Gastroesophageal sphincter (tissue), 4 donors: ENCODE measurements around the gene BAG5. TPM values are rescaled to one million over a fixed set of nuclear protein-coding genes. Genes with fewer than 3 reads are reported as not detected.

ENCODE experiments used
- ATAC-seq: fragments of 150-250 bp; one replicate; pipeline ENCODE4 v1.9.1; 2016; ENCODE audit warnings: mild to moderate bottlenecking, moderate library complexity
- H3K27ac ChIP-seq, 4 donors: fragments of 200-600 bp; sonication (generic) in 3 of 4; 1 replicate in 3 of 4; 2 replicates in 1 of 4; pipeline ENCODE4 v1.5.1; 2016 to 2019
- H3K27me3 ChIP-seq: fragments of 200-600 bp; sonication (generic); one replicate; pipeline ENCODE4 v1.5.1; 2019
- H3K36me3 ChIP-seq, 2 donors: fragments of 200-600 bp; sonication (generic); one replicate each; pipeline ENCODE4 v1.5.1; 2019; ENCODE audit warnings: control low read depth in 1 of 2
- H3K4me1 ChIP-seq, 3 donors: fragments of 200-600 bp; sonication (generic); 1 replicate in 2 of 3; 2 replicates in 1 of 3; pipeline ENCODE4 v1.5.1; 2016 to 2019; ENCODE audit warnings: control low read depth in 2 of 3
- H3K4me3 ChIP-seq, 2 donors: fragments of 200-600 bp; sonication (generic); one replicate each; pipeline ENCODE4 v1.5.1; 2019; ENCODE audit warnings: mild to moderate bottlenecking in 1 of 2, moderate library complexity in 1 of 2
- H3K9me3 ChIP-seq, 3 donors: fragments of 200-600 bp; sonication (generic); one replicate each; pipeline ENCODE4 v1.5.1; 2017 to 2019; ENCODE audit warnings: control low read depth in 2 of 3
- EP300 ChIP-seq: sonication (generic); formaldehyde crosslinking; IDR thresholded peaks from one replicate; pipeline ENCODE4 v1.6.1; 2017; ENCODE audit warnings: antibody characterized with exemption, mild to moderate bottlenecking
- POLR2A ChIP-seq, 2 donors: fragments of 450-650 bp; IDR thresholded peaks; one replicate each; pipeline ENCODE4 v1.6.1; 2017; ENCODE audit warnings: antibody characterized with exemption in 2 of 2, mild to moderate bottlenecking in 2 of 2, moderate library complexity in 1 of 2
- POLR2AphosphoS5 ChIP-seq: sonication (generic); formaldehyde crosslinking; IDR thresholded peaks from one replicate; pipeline ENCODE4 v1.6.1; 2017; ENCODE audit warnings: antibody characterized with exemption
- WGBS, 2 donors: methylation state at CpG; one replicate each; pipeline ENCODE4 v1.1.5; 2018; ENCODE audit warnings: low coverage in 1 of 2; 5-methylcytosine and 5-hydroxymethylcytosine counted together
- total RNA-seq, 4 donors: library from RNA; depleted of rRNA; stranded (reverse); fragments of >200 nt; gene quantifications; one replicate each; pipeline ENCODE4 v1.1.0, GENCODE V29; 2016
- TF ChIP-seq, protein P1 (sequence below), 4 experiments: fragments of 200-600 bp in 2 of 4; fragments of 450-650 bp in 2 of 4; sonication (generic) in 1 of 4; IDR thresholded peaks; one replicate each; pipeline ENCODE4 v1.5.1; 2017 to 2019; ENCODE audit warnings: antibody characterized with exemption in 4 of 4, mild to moderate bottlenecking in 2 of 4, moderate library complexity in 2 of 4

The BAG5 gene
- total RNA-seq, 4 donors from 2014 or later = 31.1 to 41.3 (median 38.5) TPM

GRCh38 chr14:103568952-103569351, 6.5 kb upstream of the BAG5 start:
- no peak for TF ChIP-seq EP300
- no peak for TF ChIP-seq POLR2A (IDR thresholded peaks at IDR 0.05)
- TF ChIP-seq POLR2AphosphoS5 = no peak
- TF ChIP-seq, protein P1, sequence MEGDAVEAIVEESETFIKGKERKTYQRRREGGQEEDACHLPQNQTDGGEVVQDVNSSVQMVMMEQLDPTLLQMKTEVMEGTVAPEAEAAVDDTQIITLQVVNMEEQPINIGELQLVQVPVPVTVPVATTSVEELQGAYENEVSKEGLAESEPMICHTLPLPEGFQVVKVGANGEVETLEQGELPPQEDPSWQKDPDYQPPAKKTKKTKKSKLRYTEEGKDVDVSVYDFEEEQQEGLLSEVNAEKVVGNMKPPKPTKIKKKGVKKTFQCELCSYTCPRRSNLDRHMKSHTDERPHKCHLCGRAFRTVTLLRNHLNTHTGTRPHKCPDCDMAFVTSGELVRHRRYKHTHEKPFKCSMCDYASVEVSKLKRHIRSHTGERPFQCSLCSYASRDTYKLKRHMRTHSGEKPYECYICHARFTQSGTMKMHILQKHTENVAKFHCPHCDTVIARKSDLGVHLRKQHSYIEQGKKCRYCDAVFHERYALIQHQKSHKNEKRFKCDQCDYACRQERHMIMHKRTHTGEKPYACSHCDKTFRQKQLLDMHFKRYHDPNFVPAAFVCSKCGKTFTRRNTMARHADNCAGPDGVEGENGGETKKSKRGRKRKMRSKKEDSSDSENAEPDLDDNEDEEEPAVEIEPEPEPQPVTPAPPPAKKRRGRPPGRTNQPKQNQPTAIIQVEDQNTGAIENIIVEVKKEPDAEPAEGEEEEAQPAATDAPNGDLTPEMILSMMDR (IDR thresholded peaks at IDR 0.05) = no peak
- WGBS, 2 donors = 54% methylated on average over 4 of the region's 8 CpGs; no CpG with 5 or more reads in 1 of the 2 donors

DNA sequence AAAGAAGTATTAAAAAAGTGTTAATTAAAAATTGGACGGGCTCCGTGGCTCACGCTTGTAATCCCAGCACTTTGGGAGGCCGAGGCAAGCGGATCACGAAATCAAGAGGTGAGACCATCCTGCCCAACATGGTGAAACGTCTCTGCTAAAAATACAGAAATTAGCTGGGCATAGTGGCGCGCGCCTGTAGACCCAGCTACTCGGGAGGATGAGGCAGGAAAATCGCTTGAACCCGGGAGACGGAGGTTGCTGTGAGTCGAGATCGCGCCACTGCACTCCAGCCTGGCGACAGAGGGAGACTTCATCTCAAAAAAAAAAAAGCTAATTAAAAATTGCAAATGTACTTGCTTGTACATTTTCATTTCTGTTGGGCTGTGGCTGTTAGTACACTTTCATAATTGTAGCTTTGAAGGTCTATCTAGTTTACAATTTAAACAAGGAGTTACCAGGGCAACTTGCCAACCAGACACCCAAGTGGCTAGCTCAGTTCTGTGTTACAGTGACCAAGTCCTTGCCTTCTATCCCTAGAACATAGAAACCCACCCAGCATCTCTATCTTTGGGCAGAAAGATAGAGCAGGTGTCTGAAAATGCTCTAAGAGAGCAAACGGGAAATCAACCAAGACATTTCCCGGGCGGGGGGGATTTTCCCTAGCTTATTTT, 1.5 kb upstream of the BAG5 start:
- no peak for ATAC-seq

More at GRCh38 chr14:103568952-103569351, 6.5 kb upstream of the BAG5 start:
- Histone ChIP-seq H3K27me3 (no peaks in the 10 kb centered on the region), H3K27ac (no peak overlapping the region), H3K36me3 (peaks cover 0 to 15% of the 10 kb centered on the region in 2 donors), H3K4me1 (peaks cover 0 to 89% (median 17%) of the 10 kb centered on the region in 3 donors), H3K4me3 (no peak overlapping the region), H3K9me3 (no peaks in the 10 kb centered on the region)
- no peak for ATAC-seq

GRCh38 chr14:103563226-103563620, 766 bp upstream of the BAG5 start:
- no peak for ATAC-seq

More for the DNA sequence above, 1.5 kb upstream of the BAG5 start:
- H3K9me3 ChIP-seq = no peaks in the 10 kb centered on the region
- TF ChIP-seq, protein P1 (IDR thresholded peaks at IDR 0.05) = no peak
- no peak for TF ChIP-seq EP300
- TF ChIP-seq POLR2A (IDR thresholded peaks at IDR 0.05) = no peak
- TF ChIP-seq POLR2AphosphoS5 = no peak
- H3K27ac ChIP-seq = peak overlapping the region in 3 of 4 donors; percentile 89 to 99 (median 99)
- H3K4me3 ChIP-seq = peak overlapping the region; percentile 62 to 76
- H3K4me1 ChIP-seq = peaks cover 9 to 84% (median 31%) of the 10 kb centered on the region in 3 donors
- 60 to 62% methylated on average over 16 to 21 of the region's 21 CpGs for WGBS, 2 donors
- H3K36me3 ChIP-seq = peaks cover 0 to 16% of the 10 kb centered on the region in 2 donors
- no peaks in the 10 kb centered on the region for H3K27me3 ChIP-seq

DNA sequence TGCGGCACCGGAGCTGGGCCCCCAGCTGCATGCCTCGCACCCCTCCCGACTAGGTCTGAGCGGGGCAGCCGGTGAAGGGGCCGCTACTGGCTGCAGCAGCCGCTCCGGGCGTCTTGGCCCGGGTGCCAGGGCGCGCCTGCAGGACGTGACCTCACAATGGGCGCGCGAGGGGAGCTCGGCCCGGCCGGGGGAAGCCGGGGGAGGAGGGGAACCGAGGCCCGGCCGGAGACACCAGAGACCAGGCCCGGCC, 353 bp downstream of the BAG5 start:
- ATAC-seq = peak; percentile 59
- Histone ChIP-seq H3K36me3 (peaks cover 0 to 16% of the 10 kb centered on the region in 2 donors), H3K9me3 (no peaks in the 10 kb centered on the region), H3K27me3 (no peaks in the 10 kb centered on the region), H3K4me3 (peak overlapping the region; percentile 62 to 76), H3K4me1 (peaks cover 9 to 87% (median 44%) of the 10 kb centered on the region in 3 donors), H3K27ac (peak overlapping the region; percentile 89 to 99 (median 95))
- no CpG with 5 or more reads among the region's 25 CpGs for WGBS, 2 donors
- TF ChIP-seq POLR2A (IDR thresholded peaks at IDR 0.05) (no peak), POLR2AphosphoS5 (no peak), EP300 (no peak)
- TF ChIP-seq, protein P1 (IDR thresholded peaks at IDR 0.05) = no peak

More at GRCh38 chr14:103563226-103563620, 766 bp upstream of the BAG5 start:
- Histone ChIP-seq H3K36me3 (peaks cover 0 to 16% of the 10 kb centered on the region in 2 donors), H3K9me3 (no peaks in the 10 kb centered on the region), H3K27ac (peak overlapping the region; percentile 89 to 99 (median 95)), H3K27me3 (no peaks in the 10 kb centered on the region), H3K4me1 (peaks cover 9 to 87% (median 35%) of the 10 kb centered on the region in 3 donors), H3K4me3 (peak overlapping the region; percentile 62 to 76)
- TF ChIP-seq EP300 (no peak), POLR2AphosphoS5 (no peak), POLR2A (IDR thresholded peaks at IDR 0.05) (no peak)
- TF ChIP-seq, protein P1 (IDR thresholded peaks at IDR 0.05) = no peak
- WGBS, 2 donors = 0 to 2% methylated on average over 9 to 16 of the region's 22 CpGs
